Activated CD4-positive, alpha-beta T cell treated with anti-CD3 and anti-CD28 coated beads, Interleukin-2, amount 50 U/mL, for 48 hours (primary cell): ENCODE measurements around the gene GPRASP2.
A peak's percentile ranks its signal among the peaks of the same experiment; 100 is the strongest.
"Not testable (repeated sequence)": the region's sequence is repeated elsewhere in the genome, so short reads cannot be mapped to it uniquely, and the experiment has no call there.

Experiments used
- DNase-seq, 2 experiments: peaks; one replicate each; pipeline ENCODE4 v3.0.0-alpha.2; 2020

Gene GPRASP2

DNA sequence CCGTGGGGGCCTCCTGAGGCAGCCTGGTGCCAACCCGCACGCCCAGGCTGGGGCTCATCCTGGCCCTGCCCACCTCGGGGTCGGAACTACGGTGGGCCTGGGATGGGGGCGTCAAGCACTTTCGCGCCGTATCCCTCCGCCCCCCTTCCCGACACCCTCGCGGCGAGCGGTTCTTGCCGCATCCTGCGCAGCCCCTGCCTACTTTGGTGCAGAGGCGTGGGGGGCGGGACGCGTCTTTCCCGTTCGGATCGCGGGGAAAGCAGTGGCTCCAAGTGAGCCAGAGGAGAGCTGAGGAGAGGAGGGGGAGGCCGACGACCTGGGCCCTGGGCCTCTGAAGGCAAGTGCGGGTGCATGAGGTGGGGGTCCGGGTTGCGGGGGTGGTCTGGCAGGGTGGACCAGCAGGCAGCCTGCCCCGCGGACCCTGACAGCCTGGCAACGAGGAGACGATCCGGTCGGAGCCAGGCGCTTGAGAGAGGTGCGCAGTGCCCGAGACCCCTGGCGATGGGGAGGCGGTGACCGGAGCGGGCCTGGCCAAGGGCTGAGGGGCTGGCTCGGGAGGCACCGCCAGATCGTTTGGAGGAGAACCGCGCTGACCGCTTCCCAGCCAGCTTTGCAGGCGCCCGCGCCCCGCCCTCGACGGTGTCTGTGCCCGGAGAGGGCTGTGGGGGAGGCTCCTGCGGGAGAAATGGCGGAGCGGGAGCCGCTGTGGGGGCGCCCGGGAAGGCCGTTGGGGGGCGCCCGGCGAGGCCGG lies at the start of gene GPRASP2:
Gene GPRASP2, plus strand, starts transcription at position 233 of the 751 bp plus-strand sequence. CDS start 2,422 bp downstream, outside the sequence.
- DNase-seq = peak; percentile 11 to 21

DNA sequence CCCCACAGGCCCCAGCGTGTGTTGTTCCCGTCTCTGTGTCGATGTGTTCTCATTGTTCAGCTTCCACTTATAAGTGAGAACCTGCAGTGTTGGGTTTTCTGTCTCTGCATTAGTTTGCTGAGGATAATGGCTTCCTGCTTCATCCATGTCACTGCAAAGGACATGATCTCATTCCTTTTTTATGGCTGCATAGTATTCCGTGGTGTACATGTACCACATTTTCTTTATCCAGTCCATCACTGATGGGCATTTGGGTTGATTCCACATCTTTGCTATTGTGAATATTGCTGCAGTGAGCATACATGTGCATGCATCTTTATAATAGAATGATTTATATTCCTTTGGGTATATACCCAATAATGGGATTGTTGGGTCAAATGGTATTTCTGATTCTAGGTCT lies 48.4 kb upstream of the GPRASP2 start:
- DNase-seq = not testable (repeated sequence)

DNA sequence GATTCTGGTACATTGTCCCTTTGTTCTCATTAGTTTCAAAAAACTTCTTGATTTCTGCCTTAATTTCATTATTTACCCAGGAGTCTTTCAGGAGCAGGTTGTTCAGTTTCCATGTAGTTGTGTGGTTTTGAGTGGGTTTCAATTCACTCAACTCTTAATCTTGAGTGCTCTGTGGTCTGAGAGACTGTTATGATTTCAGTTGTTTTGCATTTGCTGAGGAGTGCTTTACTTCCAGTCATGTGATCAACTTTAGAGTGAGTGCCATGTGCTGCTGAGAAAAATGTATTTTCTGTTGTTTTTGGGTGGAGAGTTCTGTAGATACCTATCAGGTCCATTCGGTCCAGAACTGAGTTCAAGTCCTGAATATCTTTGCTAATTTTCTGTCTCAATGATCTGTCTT lies 45.2 kb upstream of the GPRASP2 start:
- DNase-seq = not testable (repeated sequence)

DNA sequence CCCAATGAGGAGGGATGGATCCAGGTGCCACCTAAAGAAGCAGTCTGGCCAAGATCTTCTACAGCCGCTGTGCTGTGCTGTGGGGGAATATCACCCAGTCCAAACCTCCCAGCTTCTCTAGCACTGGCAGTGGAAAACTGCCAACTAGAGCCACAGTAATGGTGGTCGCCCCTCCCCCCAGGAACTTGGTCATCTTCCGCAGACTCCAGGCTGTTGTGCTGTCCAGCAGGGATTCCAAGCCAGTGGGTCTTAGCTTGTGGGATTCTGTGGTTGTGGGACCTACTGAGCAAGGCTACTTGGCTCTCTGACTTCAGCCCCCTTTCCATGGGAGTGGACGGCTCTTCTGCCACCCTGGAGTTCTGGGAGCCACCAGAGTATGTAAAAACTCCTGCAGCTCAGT lies 42.7 kb upstream of the GPRASP2 start:
- DNase-seq = no peak

DNA sequence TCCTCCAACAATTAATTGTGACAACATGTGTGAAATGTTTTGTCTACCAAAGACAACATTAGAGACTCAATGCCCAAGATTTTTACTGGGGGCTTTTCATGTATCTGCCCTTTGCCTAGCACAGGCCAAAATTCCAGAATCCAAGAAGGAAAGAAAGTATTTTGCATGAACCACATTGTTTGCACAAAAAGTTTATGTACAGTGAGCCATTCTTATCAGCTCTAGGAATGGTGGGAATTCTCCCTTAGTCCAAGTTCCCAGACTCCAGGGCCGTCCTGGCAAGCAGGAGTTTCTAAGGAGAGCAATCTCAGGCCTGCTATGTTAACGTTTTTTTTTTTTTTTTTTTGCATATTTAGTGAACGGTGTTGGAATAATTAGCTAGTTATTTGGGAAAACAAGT lies 39.4 kb upstream of the GPRASP2 start:
- DNase-seq = no peak

DNA sequence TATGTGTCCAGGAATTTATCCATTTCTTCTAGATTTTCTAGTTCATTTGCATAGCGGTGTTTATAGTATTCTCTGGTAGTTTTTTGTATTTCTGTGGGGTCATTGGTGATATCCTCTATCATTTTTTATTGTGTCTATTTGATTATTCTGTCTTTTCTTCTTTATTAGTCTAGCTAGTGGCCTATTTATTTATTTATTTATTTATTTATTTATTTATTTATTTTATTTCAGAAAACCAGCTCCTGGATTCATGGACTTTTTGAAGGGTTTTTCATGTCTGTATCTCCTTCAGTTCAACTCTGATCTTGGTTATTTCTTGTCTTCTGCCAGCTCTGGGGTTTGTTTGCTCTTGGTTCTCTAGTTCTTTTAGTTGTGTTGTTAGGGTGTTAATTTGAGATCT lies 34.8 kb upstream of the GPRASP2 start:
- not testable (repeated sequence) for DNase-seq

DNA sequence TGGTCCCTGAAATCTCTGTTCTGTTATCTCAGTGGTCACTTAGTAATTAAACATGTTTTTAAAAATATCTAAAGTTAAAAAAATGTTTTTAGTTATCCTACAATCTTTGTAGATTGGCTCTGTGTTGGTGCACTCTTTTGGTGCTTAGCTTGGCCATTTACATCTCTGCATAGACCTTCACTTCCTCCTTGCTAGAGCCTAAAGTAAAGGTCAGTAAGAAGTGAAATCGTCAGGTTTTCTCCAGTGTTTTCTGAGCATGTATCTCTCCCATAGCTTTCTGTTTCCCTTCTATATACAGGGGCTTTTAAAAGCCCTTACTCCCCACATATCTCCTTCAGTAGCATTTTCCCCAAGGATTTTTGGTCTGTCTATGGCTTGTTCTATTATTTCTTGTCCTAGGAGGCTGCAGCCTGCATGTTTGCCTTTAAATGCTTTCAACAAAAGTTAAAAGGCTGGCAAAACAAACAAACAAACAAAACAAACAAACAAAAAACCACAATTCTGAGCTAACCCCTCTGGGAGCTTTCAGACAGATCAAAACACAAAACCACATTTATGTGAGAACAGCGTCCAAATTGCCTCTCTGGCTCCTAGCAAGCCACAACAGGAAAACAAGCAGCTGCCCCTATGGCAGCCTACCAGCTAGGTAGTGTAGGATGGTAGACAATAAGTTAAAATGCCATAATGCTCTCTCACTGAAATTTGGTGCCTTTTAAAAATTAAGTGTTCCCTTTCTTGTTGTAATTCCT lies 27.3 kb upstream of the GPRASP2 start:
- DNase-seq = no peak

DNA sequence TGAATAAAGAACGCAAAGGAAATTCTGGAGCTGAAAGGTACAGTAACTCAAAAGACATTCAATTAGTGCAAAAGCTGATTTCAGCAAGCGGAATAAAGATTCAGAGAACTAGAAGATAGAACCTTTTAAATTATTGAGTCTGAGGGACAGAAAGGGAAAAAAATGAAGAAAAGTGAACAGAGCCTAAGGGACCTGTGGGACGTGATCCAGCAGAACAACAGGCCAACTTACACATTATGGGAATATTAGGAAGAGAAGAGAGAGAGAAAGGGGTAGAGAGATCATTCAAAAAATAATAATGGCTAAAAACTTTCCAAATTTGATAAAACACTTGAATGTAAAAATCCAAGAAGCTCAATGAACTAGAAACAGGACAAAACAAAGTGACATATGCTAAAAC lies 17.5 kb upstream of the GPRASP2 start:
- DNase-seq = no peak

DNA sequence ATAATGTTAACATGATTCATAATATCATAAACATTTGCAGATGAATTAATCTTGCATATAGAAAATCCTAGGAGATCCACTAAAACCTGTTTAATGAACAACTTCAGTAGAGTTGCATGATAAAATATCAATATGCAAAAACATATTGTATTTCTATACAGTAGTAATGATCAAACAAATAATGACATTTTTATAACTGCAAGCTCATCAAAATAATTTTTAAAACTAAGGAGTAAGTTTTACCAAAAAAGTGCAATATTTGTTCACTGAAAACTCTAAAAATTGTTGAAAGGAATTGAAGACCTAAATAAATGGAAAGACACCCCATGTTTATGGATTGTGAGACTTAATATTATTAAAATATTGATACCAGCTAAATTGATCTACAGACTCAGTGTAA lies 15.9 kb upstream of the GPRASP2 start:
- DNase-seq = no peak

DNA sequence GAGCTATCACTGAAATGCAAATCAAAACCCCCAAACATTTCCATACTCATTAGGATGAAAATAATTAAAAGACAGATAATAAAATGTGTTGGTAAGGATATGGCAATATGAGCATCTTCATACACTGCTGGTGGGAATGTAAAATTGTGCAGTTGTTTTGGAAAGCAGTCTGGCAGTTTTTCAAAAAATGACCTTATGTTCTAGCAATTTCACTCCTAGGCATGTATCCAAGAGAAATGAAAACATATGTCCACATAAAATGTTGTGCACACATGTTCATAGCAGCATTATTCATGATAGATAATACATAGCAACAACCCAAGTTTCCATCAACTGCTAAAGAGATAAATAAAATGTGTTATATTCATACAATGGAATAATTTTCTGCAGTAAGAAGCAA lies 14.8 kb upstream of the GPRASP2 start:
- no peak for DNase-seq

DNA sequence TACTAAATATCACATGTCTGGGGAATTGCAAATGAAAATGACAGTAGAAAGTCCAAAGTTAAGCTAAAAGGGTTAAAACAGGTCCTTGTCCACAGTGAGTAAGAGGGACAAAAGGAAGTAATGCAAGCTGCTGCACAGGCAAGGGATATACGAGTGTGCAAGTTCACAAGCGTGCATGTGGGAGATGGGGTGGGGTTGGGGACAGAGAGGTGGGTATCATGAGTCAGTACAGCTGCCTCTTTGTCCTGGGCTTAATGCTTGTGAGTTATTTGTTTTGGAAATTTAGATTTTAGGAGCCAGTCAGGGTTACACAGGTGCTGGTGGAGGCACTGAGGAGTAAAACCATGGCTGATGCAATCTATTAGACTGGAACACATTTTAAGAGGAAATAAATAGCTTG lies 3.3 kb upstream of the GPRASP2 start:
- no peak for DNase-seq

DNA sequence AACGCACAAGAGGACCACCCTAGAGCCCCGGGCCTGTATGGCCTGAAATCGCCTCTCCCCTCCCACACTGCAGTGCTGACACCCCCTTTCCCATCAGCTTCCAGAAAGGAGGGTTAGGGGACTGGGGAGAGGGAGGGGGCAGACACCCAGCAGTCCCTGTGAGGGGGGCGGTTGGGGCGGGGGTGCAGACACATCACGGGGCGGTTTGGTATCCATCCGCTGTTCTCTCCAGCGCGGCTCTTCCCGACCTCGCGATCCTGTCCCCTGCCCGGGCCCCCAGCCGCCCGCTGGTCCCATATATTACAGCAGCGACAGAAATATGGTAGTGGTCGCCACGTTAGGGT lies 404 bp upstream of the GPRASP2 start:
- DNase-seq = no peak

DNA sequence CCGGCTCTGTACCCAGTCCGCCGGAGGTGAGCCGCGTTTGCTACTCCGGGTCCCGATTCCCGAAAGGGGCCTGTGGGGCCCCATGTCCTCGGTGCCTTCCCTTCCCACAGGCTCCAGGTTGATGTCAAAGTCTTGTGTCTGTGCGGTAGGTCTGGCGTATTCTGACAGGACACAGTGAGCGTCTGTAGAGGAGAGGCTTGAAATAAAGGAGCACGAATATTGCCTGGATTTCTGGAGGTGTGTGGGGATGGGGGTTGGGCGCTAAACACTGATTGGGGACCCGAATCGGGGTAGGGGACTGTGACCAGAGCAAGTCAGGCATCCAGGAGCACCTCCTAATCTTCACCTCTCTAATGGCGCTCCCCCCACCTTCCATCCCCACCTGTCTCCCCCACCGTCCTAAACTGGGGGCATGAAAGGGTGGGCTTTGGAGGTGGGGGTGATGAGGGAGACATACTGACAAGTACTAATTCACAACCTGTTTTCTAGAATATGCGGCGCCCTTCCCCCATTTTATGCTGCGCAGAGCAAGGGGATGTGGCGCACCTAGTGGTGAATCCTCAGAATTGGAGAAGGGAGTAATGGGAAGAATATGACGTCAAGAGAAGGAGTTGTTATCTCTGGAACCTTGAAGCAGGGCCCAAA lies 855 bp downstream of the GPRASP2 start:
- peak; percentile 4 to 10 for DNase-seq

DNA sequence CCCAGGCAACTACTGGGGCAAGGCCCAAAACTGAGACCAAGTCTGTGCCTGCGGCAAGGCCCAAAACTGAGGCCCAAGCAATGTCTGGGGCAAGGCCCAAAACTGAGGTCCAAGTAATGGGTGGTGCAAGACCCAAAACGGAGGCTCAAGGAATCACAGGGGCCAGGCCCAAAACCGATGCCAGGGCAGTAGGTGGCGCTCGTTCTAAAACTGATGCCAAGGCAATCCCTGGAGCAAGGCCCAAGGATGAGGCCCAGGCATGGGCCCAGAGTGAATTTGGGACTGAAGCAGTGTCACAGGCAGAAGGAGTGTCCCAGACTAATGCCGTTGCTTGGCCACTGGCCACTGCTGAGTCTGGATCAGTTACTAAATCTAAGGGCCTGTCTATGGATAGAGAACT lies 2.7 kb downstream of the GPRASP2 start:
- no peak for DNase-seq

DNA sequence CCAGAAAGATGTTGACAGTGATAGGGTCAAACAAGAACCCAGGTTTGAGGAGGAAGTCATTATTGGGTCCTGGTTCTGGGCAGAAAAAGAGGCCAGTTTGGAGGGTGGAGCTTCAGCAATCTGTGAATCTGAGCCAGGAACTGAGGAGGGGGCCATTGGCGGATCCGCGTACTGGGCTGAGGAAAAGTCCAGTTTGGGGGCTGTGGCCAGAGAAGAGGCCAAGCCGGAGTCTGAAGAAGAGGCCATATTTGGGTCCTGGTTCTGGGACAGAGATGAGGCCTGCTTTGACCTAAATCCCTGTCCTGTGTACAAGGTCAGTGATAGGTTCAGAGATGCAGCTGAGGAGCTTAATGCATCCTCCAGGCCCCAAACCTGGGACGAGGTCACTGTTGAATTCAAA lies 3.7 kb downstream of the GPRASP2 start:
- DNase-seq = no peak

DNA sequence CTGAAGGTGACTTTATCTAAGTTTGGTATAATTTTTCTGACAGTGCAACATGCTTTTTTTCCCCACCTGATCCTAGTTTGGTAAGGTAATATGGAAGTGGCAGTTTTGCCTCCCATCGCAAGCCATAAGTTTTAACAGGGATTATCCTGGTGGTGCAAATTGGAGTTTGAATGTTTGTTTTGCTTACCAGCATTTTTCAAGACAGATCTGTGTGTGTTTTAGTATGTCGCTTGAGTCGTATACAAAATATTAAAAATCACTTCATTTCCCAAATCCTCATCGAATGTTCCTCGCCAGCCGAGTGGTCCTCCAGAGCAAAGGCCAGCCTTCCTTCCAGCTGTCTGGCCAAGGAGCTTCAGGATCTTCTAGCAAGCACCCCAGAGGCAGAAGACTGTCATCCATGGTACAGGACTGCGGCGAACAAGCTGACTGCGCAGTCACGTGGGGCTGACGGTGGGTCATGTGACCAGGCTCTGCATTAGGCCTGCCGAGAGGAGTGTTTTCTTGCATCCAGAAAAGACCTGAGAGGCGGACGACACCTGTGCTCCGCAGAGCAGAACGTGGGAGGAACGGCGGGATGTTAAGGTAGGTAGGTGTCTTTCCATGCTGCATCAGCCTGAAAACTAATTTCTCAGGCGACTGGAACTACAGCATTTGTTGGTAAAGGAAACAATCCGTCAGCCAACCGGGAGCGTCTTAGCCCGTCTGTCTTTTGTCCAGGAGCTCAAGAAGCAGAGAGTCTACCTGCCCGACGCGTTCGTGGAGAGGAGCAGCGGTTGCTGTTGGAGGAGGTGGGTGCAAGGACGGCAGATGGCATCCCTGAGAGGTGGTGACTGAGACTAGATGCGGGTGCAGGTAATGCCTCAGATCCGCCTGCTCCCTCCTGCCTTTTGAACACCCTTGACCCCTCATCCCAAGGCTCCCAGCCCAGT lies 8.3 kb downstream of the GPRASP2 start, which contains the start of gene GPRASP3:
Gene GPRASP3, plus strand, starts transcription at position 507 of the 932 bp plus-strand sequence. CDS start 28,253 bp downstream, outside the sequence.
- peak; percentile 73 to 78 for DNase-seq

DNA sequence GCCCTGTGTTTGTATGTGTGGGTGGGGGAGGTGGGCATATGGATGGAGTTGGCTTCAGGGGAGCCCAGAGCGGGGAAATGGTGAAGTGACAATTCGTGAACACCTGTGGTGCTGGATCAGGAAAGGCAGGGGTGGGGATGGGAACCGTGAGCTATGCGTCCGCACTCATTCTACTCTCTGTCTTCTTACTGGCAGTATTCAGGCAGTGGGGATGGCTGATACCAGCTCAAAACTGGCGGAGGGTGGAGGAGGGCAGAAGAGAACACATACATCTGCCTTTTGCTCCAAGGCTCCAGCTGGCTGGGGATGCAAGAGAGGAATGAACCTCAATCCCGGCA lies 8.9 kb downstream of the GPRASP2 start:
- not testable (repeated sequence) for DNase-seq

DNA sequence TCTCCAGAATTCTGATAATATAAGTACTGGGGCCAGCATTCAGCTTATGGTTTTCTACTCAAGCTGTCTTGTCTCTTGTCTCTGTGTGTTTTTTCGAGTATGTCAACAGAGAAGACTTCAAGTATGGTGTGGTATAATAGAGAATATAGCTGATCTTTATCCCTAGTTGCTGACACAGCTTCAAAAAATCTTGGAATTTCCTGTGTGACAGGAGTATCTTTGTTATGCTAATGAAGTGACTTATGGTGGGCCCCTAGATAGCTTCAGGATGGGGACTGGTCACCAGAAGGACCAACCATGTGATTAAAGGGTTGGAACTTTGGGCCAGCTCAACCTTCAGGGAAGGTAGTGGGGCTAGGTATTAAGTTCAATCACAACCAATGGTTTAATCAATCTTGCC lies 11.2 kb downstream of the GPRASP2 start:
- no peak for DNase-seq

DNA sequence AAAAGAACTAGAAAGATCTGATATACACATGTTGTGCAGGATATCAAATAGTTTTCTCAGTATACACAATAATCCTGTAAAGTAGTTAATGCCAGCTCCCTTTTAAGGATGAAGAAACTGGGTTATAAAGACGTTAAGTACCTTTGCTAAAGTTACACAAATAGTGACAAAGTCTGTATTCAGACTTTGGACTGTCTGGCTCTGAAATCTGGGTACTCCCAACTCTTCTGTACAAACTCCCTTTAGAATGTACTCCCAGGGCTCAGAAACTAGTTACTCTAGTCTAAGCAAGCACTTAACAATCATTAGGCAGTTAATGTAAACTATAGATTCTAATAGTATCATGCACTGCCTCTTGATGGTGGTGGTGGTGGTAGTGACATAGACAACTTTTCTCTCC lies 15.5 kb downstream of the GPRASP2 start:
- no peak for DNase-seq

DNA sequence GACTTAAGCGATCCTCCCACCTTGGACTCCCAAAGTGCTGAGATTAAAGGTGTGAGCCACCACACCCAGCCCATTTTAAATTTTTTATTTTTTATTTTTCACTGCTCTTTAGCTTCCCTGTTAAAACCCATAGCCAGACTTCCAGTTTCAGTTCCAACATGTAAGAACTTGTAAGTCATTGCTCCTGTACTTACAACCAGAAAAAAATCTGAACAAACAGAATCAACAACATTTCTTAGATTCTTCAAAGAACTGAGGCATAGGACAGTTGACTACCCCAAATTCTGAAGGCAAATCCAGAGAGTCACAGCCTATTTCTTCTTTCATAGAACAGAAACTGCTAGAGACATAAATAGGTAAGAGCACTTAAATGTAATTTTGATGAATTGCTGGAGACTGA lies 16.4 kb downstream of the GPRASP2 start:
- DNase-seq = no peak

DNA sequence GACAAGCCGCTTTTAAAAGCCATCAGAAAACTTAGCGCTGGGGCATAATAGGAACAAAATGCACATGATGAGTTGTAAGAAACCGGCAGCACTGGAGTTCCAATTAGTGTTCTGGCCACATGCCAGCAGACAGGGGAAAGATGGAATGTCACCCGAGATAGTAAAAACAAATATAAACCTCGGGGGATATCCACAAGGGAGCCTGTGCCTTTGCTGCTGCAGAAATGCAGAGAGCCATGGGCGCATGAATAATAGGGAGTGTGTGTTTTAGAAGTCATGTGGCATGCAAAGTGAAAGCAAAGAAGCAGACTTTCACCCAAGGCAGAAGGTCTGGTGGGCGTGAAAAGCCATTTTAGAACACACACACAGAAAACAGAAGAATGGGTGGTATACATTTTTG lies 27.4 kb downstream of the GPRASP2 start:
- DNase-seq = no peak

DNA sequence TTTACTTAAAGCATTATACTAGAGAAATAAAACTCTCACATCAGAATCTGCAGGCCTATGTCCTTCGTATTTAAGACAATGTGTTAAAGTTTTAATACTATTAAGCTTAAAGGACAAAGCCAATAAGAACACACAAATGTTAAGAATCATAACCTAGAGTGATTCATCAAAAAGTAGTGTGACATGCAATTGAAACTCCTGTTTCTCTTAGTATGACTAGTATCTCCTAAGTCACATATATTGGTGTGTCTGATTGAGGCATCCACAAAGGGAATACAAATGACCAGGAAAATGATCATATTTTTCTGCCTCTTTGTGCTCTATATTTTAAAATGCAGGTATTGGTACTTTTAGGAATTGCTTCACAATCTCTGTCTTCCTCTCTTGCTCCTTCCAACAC lies 32.1 kb downstream of the GPRASP2 start:
- DNase-seq = no peak

DNA sequence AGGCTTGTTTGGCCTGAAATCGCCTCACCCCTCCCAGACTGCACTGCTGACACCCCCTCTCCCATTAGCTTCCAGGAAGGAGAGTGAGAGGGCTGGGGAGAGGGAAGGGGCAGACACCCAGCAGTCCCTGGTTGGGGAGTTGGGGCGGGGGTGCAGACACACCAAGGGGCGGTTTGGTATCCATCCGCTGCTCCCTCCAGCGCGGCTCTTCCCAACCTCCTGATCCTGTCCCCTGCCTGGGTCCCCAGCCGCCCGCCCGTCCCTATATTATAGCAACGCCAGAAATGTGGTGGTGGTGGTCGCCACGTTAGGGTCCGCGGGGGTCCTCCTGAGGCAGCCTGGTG lies 33.2 kb downstream of the GPRASP2 start:
- no peak for DNase-seq
